Measurements from ENCODE around the gene PCDH17. TPM values are rescaled to one million over a fixed set of nuclear protein-coding genes. Genes with fewer than 3 reads are reported as not detected.

The PCDH17 gene
- total and polyA plus RNA-seq, 2 of the 4 experiments (the other 2 are of a cell fraction) = under 0.01 TPM; not detected in 1

- Histone ChIP-seq H3K4ac (ENCODE audit: low read depth, low read length) (no peak overlapping the region), H2AK5ac (ENCODE audit: low read depth, low read length) (no peak overlapping the region), H3K14ac (replicated peaks; ENCODE audit: low read depth, low read length) (no peak overlapping the region), H3K56ac (ENCODE audit: extremely low read depth, insufficient read depth, low read length) (no peak overlapping the region), H2BK20ac (ENCODE audit: low read depth, low read length) (no peak overlapping the region), H3K18ac (ENCODE audit: low read depth, low read length) (no peak overlapping the region), H4K91ac (ENCODE audit: insufficient read depth, low read depth, low read length) (no peak overlapping the region), H3K4me3 (ENCODE audit: insufficient read depth, low read depth, low read length) (no peak overlapping the region), H2AK9ac (replicated peaks; ENCODE audit: low read depth, low read length, poor library complexity) (no peak overlapping the region), H3K9ac (ENCODE audit: low read depth, low read length) (no peak overlapping the region), H2BK5ac (ENCODE audit: low read depth, low read length, poor library complexity, severe bottlenecking) (no peak overlapping the region), H3K9me1 (ENCODE audit: insufficient read depth, low read length) (no peaks in the 10 kb centered on the region), H3K27ac (ENCODE audit: insufficient read depth, low read length) (no peak overlapping the region), H4K5ac (ENCODE audit: low read depth, low read length) (no peak overlapping the region), H4K20me1 (ENCODE audit: insufficient read depth, low read length) (no peaks in the 10 kb centered on the region), H3K4me1 (ENCODE audit: control insufficient read depth, insufficient read depth, low read length) (no peaks in the 10 kb centered on the region), H3K23ac (ENCODE audit: low read depth, low read length) (no peak overlapping the region), H2AFZ (replicated peaks; ENCODE audit: low read length, poor library complexity) (no peak overlapping the region), H2BK15ac (ENCODE audit: low read depth, low read length) (no peak overlapping the region), H3K9me3 (ENCODE audit: control insufficient read depth, insufficient read depth, low read length) (peaks cover 15% of the 10 kb centered on the region), H4K8ac (ENCODE audit: low read depth in 2 of 2, low read length in 2 of 2) (no peak overlapping the region), H3K79me1 (ENCODE audit: low read depth in 1 of 2, low read length in 2 of 2) (no peaks in the 10 kb centered on the region), H3K36me3 (ENCODE audit: control insufficient read depth, insufficient read depth, low read length) (no peaks in the 10 kb centered on the region), H3K27me3 (ENCODE audit: control insufficient read depth, insufficient read depth, low read length) (peaks cover 20% of the 10 kb centered on the region), H3K4me2 (ENCODE audit: low read depth, low read length) (no peak overlapping the region), H2BK120ac (ENCODE audit: low read depth, low read length) (no peak overlapping the region)
- DNase-seq = no peak
- no peak for ATAC-seq (ENCODE audit: low read depth)
- ChIA-PET CTCF (no interaction called here), POLR2A (ENCODE audit: unreplicated experiment) (no interaction called here)
- WGBS, 2 experiments (ENCODE audit: extremely low coverage in 2 of 2, insufficient read length in 1 of 2) = no CpG with 5 or more reads among the region's 1 CpG
- no TSS peak for BruUV-seq (replicated peaks)
- TF ChIP-seq CTCF (conservative IDR thresholded peaks at IDR 0.05; ENCODE audit: low read depth, low read length) (no peak), RFX5 (IDR thresholded peaks at IDR 0.05; ENCODE audit: low read depth, low read length) (no peak), MXI1 (IDR thresholded peaks at IDR 0.05; ENCODE audit: borderline replicate concordance, low read depth, low read length) (no peak)
- in situ Hi-C loops (cut with MboI; ENCODE audit: low sequenced_read_pairs) (loop anchor here (25.0 kb wide), 1 partner anchor 1675 kb away; no protein-coding TSS in a partner anchor), dilution Hi-C loops (cut with HindIII; ENCODE audit: low sequenced_read_pairs, unreplicated experiment) (no loop called here), intact Hi-C loops (cut with micrococcal nuclease) (no loop called here)
Observed at GRCh38 chr13:57637515-57637914, 6.0 kb downstream of the PCDH17 start.
